Measurements from ENCODE around the gene MCEE.
"Not testable (repeated sequence)": the region's sequence is repeated elsewhere in the genome, so short reads cannot be mapped to it uniquely, and the experiment has no call there.

Gene MCEE

GRCh38 chr2:71130152-71130904, at the start of gene MCEE, which contains the start of gene MPHOSPH10:
MCEE (minus strand) TSS chr2:71130229; CDS start chr2:71130219, 10 bp downstream.
MPHOSPH10 (plus strand) TSS chr2:71130634; CDS start chr2:71130666, 32 bp downstream.
- H3K4me3 ChIP-seq (ENCODE audit: low read length) = peak within 1 kb of the TSS; percentile 93
- TF ChIP-seq ZNF274 (IDR thresholded peaks at IDR 0.05; ENCODE audit: low read depth, low read length) = no peak

DNA sequence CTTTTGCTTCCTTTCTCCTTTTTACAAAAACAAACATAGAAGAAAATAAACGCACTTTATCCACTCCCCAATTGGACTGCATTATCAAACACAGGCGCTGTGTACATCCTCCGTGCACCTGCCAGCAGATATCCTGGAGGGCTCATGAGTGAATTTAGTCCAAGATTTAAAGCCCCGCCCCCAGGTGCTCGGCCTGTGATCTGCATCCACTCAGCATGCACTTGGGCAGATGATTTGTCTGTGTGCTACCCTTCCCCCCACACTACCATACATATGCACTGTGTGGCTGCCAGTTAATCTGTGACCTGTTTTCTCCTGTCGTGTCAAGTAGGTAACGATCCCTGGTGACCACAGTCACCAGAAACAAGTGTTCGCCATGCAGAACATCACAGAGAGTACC, 48.8 kb upstream of the MCEE start:
- H3K4me3 ChIP-seq (ENCODE audit: low read length) = not testable (repeated sequence)

- TF ChIP-seq ZNF274 (IDR thresholded peaks at IDR 0.05; ENCODE audit: low read depth, low read length) = no peak
- no peak overlapping the region for H3K4me3 ChIP-seq (ENCODE audit: low read length)
These were observed 44.2 kb upstream of the MCEE start for GRCh38 chr2:71174207-71174606.

- TF ChIP-seq ZNF274 (IDR thresholded peaks at IDR 0.05; ENCODE audit: low read depth, low read length) = no peak
- H3K4me3 ChIP-seq (ENCODE audit: low read length) = no peak overlapping the region
These were observed 43.1 kb upstream of the MCEE start for GRCh38 chr2:71173096-71173495.

DNA sequence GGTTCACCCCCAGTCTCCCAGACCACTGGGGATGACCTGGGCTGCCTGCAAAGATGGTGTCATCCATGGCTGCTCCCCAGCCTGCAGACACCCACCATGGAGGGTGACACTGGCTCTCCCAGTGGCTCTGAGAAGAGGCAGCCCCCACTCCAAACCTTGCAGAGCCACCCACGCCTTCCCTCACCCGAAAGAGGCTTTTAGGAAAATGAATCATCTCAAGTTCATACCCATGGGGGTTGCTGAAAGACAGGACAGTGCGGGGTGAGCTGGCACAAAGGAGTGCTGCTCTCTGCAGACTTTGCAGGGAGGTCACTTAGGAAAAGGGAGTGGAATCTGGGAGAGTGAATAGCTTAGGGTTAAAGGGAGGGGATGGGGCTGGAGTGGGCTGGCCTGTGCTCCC, 36.8 kb upstream of the MCEE start:
- no peak for TF ChIP-seq ZNF274 (IDR thresholded peaks at IDR 0.05; ENCODE audit: low read depth, low read length)
- H3K4me3 ChIP-seq (ENCODE audit: low read length) = no peak overlapping the region

DNA sequence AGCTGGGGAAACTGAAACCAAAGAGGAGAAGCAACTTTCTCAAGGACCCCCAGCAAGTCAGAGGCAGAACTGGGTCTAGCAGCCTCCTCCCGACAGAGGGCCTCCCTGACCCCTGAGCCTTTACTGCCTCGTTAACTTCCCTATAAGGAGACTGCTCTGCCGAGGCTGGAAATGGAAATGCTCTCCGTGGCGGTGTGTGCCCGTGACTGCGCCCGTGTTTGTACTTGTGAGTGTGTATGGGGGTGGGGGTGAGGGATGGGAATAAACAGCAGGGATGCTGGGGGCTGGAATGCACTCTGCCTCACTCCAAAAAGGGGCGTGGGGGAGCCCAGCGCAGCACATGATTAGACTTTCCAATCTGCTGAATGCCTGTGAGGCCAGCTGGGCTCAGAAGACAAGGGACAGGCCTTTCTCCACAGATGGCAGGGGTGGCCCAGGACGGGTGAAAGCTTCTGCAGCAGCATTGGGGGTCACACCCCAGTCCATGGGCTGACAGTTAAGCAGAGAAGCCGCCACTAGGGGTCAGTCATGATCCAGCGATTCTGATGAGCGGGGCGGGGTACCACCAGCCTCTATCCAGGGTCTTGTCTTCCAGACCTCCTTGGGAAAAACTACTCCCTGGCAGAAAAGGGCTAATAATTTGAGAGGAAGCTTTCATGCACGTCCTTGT, 27.2 kb upstream of the MCEE start:
- no peak for TF ChIP-seq ZNF274 (IDR thresholded peaks at IDR 0.05; ENCODE audit: low read depth, low read length)
- H3K4me3 ChIP-seq (ENCODE audit: low read length) = no peak overlapping the region

DNA sequence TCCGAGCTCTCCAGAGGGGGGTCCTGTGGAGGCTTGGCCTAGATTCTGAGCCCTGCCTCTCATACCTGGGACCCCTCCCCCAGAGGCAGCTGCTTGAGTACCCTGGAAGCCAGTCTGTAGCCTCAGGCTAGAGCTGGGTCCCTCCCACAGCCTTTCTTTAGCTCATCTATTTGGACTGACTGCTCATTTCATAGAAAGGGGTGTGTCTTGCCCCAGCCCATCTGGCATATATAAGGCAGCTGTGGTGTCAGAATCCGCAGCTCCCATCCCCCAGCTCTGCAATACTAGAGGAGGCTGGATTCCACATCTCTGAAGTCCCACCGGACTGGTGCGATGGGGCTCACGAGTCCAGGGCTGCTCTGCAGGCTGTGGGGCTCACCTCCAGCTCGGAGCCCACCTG, 26.5 kb upstream of the MCEE start:
- H3K4me3 ChIP-seq (ENCODE audit: low read length) = no peak overlapping the region
- no peak for TF ChIP-seq ZNF274 (IDR thresholded peaks at IDR 0.05; ENCODE audit: low read depth, low read length)

GRCh38 chr2:71155846-71156245, 25.8 kb upstream of the MCEE start:
- H3K4me3 ChIP-seq (ENCODE audit: low read length) = no peak overlapping the region
- no peak for TF ChIP-seq ZNF274 (IDR thresholded peaks at IDR 0.05; ENCODE audit: low read depth, low read length)

- H3K4me3 ChIP-seq (ENCODE audit: low read length) = no peak overlapping the region
- TF ChIP-seq ZNF274 (IDR thresholded peaks at IDR 0.05; ENCODE audit: low read depth, low read length) = no peak
These were observed 24.8 kb upstream of the MCEE start for GRCh38 chr2:71154798-71155197.

DNA sequence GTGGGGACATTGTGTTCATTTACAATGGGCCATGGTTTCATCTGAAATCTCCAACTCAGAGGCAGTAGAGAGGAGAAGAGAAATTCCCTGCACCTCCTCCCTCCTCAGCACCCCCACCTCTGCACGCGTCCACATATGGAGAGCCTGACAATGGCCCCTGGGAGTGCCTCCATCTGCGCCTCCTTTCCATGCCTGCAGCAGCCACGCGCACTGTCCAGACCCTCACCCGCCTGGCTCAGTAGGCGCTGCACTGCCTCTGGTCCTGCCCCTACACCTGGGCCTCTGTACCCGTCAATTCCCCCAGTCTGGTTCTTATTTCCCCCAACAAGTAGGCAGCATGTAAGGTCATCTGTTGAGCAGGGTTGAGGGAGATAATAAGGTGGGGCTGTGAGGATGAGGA, 24.2 kb upstream of the MCEE start:
- no peak for TF ChIP-seq ZNF274 (IDR thresholded peaks at IDR 0.05; ENCODE audit: low read depth, low read length)
- H3K4me3 ChIP-seq (ENCODE audit: low read length) = no peak overlapping the region

- no peak for TF ChIP-seq ZNF274 (IDR thresholded peaks at IDR 0.05; ENCODE audit: low read depth, low read length)
- no peak overlapping the region for H3K4me3 ChIP-seq (ENCODE audit: low read length)
These were observed 23.7 kb upstream of the MCEE start for GRCh38 chr2:71153585-71154224.

- TF ChIP-seq ZNF274 (IDR thresholded peaks at IDR 0.05; ENCODE audit: low read depth, low read length) = no peak
- no peak overlapping the region for H3K4me3 ChIP-seq (ENCODE audit: low read length)
These were observed 21.6 kb upstream of the MCEE start for GRCh38 chr2:71151620-71152019.

- no peak overlapping the region for H3K4me3 ChIP-seq (ENCODE audit: low read length)
These were observed 20.2 kb upstream of the MCEE start for GRCh38 chr2:71150082-71150816.

GRCh38 chr2:71148506-71149063, 18.6 kb upstream of the MCEE start:
- TF ChIP-seq ZNF274 (IDR thresholded peaks at IDR 0.05; ENCODE audit: low read depth, low read length) = no peak
- H3K4me3 ChIP-seq (ENCODE audit: low read length) = no peak overlapping the region

More at GRCh38 chr2:71150082-71150816, 20.2 kb upstream of the MCEE start:
- no peak for TF ChIP-seq ZNF274 (IDR thresholded peaks at IDR 0.05; ENCODE audit: low read depth, low read length)
